ENCODE data around the gene TEX53. TPM values are rescaled to one million over a fixed set of nuclear protein-coding genes. Genes with fewer than 3 reads are reported as not detected.

TEX53 gene
- total and polyA plus RNA-seq, 10 of the 15 experiments (the other 5 are each of a cell fraction or from before 2014, with no cell fraction given) = not detected

DNA sequence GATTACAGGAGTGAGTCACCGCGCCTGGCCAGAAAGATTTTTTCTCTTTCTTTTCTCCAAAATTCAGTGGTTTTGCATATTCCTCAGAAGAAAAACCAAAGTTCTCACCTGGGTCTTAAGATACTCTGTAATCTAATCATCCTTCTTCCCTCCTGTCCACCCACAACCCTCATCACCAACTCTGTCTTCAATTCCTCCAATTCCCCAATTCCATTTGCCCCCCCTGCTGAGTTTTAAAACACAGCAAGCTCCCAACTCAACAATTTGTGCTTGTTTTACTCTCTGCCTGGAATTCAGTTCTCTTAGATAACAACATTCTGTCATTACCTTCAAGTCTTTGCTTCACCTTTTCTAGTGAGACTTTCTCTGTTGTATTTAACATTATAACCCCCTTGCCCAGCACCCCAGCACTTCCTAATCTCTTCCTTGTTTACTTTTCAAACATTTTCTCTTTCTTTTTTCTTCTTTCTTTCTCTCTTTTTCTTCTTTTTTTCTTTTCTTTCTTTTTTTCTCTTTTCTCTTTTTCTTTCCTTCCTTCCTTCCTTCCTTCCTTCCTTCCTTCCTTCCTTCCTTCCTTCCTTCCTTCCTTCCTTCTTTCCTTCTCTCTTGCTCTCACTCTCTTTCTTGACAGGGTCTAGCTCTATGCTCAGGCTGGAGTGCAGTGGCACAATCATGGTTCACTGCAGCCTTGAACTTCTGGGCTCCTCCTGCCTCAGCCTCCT lies 16.6 kb upstream of the TEX53 start:
- H3K27ac ChIP-seq (ENCODE audit: control insufficient read depth, insufficient read depth) = no peak overlapping the region
- FAIRE-seq (no peak), ATAC-seq (no peak), DNase-seq (ENCODE audit: low read depth, low spot score) (no peak)
- TF ChIP-seq FOS (IDR thresholded peaks at IDR 0.05; ENCODE audit: borderline replicate concordance, extremely low read depth, insufficient read length) (no peak), NR2C2 (IDR thresholded peaks at IDR 0.05; ENCODE audit: borderline replicate concordance, control insufficient read depth, insufficient read length, low read depth) (no peak), POLR2AphosphoS5 (IDR thresholded peaks at IDR 0.05; ENCODE audit: low read length) (no peak), RAD51 (IDR thresholded peaks at IDR 0.05) (no peak), NFIC (IDR thresholded peaks at IDR 0.05; ENCODE audit: low read depth, low read length) (no peak), BCL11A (IDR thresholded peaks at IDR 0.05; ENCODE audit: low read depth, low read length) (no peak), IKZF1 (conservative IDR thresholded peaks at IDR 0.05) (no peak), BCLAF1 (IDR thresholded peaks at IDR 0.05) (no peak), KDM1A (IDR thresholded peaks at IDR 0.05; ENCODE audit: borderline replicate concordance) (no peak), RCOR1 (conservative IDR thresholded peaks at IDR 0.05; ENCODE audit: low read depth, low read length) (no peak), WRNIP1 (IDR thresholded peaks at IDR 0.05; ENCODE audit: borderline replicate concordance, low read depth, low read length) (no peak), ZNF207 (IDR thresholded peaks at IDR 0.05; ENCODE audit: borderline replicate concordance) (no peak)
- H3K9me3 ChIP-seq (replicated peaks; ENCODE audit: control insufficient read depth, insufficient read depth, low read length) = no peaks in the 10 kb centered on the region
- ChIA-PET SMC1A (ENCODE audit: uncharacterized antibody, unreplicated experiment) (interaction anchor here (0.6 kb wide), 2 partner anchors 33 to 105 kb away, joined by 3 read pairs; no protein-coding TSS in a partner anchor), POLR2A (interaction anchor here (0.6 kb wide), 1 partner anchor 77 kb away, joined by 4 read pairs; no protein-coding TSS in a partner anchor), CTCF (interaction anchor here (0.6 to 11.6 kb wide), 4 partner anchors 8 to 239 kb away, joined by 3 to 135 read pairs (median 4); no protein-coding TSS in a partner anchor), RAD21 (ENCODE audit: unreplicated experiment) (interaction anchor here (0.7 kb wide), 1 partner anchor 301 kb away, joined by 4 read pairs; no protein-coding TSS in a partner anchor)
- H3K4me3 ChIP-seq = no peak overlapping the region
- no peak overlapping the region for H3K4me2 ChIP-seq (ENCODE audit: control insufficient read depth, insufficient read depth)
- H3K9ac ChIP-seq (ENCODE audit: control insufficient read depth, insufficient read depth, low read length) = no peak overlapping the region
- WGBS (ENCODE audit: insufficient coverage, insufficient replicate concordance, low lambda C conversion rate, missing lambda C conversion rate) = 100% methylated on average over 2 of the region's 2 CpGs
- intact Hi-C loops (cut with micrococcal nuclease; ENCODE audit: unreplicated experiment) = no loop called here
- no peaks in the 10 kb centered on the region for H3K4me1 ChIP-seq (ENCODE audit: control insufficient read depth, insufficient read depth, low read length)
- in situ Hi-C loops (cut with MboI) = loop anchor here (10.0 kb wide), 1 partner anchor 851 kb away; no protein-coding TSS in a partner anchor
- BruUV-seq (replicated peaks) = no TSS peak
- H4K20me1 ChIP-seq (ENCODE audit: control insufficient read depth, insufficient read depth) = no peaks in the 10 kb centered on the region
- H3K27me3 ChIP-seq (replicated peaks in 1 of 2; ENCODE audit: control insufficient read depth in 2 of 2, insufficient read depth in 2 of 2, low read length in 1 of 2) = peaks cover 0 to 5% of the 10 kb centered on the region in 2 experiments; a peak in 2 of 4 replicates
- no peaks in the 10 kb centered on the region for H3K36me3 ChIP-seq (ENCODE audit: control insufficient read depth in 2 of 2, insufficient read depth in 2 of 2, low read length in 1 of 2)
- no peaks in the 10 kb centered on the region for H3K79me2 ChIP-seq (ENCODE audit: control insufficient read depth, insufficient read depth, low read length)
- H2AFZ ChIP-seq (ENCODE audit: control insufficient read depth, low read depth, low read length) = no peak overlapping the region

Data from GM12878 (cell line).